ENCODE measurements around the gene ZNF276. TPM values are rescaled to one million over a fixed set of nuclear protein-coding genes. Genes with fewer than 3 reads are reported as not detected.

The ZNF276 gene
- polyA plus RNA-seq, 1 of the 3 experiments (the other 2 are of a cell fraction), result 24.9 TPM

DNA sequence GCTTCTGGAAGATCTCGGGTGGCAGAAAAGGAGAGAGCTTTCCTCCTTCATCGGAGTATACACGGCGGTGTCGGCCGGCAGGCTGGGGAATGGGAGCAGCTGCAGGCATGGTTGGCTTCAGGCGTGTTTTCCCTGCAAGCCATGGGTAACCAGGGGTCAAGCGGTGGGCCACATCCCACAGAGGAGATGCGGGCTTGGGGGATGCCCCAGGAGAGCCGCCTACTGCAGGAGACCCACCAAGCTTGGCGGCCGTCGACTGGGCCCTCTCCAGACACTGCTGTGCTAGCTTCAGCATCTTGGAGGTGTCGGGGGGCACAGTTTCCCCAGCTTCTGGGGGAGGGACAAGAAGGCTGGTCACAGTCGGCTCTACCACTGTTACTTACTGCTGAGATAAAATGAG, 4.8 kb upstream of the ZNF276 start (continued):
- TF ChIP-seq, protein P1, sequence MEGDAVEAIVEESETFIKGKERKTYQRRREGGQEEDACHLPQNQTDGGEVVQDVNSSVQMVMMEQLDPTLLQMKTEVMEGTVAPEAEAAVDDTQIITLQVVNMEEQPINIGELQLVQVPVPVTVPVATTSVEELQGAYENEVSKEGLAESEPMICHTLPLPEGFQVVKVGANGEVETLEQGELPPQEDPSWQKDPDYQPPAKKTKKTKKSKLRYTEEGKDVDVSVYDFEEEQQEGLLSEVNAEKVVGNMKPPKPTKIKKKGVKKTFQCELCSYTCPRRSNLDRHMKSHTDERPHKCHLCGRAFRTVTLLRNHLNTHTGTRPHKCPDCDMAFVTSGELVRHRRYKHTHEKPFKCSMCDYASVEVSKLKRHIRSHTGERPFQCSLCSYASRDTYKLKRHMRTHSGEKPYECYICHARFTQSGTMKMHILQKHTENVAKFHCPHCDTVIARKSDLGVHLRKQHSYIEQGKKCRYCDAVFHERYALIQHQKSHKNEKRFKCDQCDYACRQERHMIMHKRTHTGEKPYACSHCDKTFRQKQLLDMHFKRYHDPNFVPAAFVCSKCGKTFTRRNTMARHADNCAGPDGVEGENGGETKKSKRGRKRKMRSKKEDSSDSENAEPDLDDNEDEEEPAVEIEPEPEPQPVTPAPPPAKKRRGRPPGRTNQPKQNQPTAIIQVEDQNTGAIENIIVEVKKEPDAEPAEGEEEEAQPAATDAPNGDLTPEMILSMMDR (IDR thresholded peaks at IDR 0.05), result no peak

GRCh38 chr16:89716916-89717687, 4.2 kb upstream of the ZNF276 start:
- WGBS (ENCODE audit: low lambda C conversion rate), result 92% methylated on average over 27 of the region's 29 CpGs
- no peak overlapping the region for H3K9ac ChIP-seq
- no peaks in the 10 kb centered on the region for H3K27me3 ChIP-seq (ENCODE audit: insufficient read depth)
- no peak overlapping the region for H3K4me3 ChIP-seq (ENCODE audit: low read depth in 2 of 2, low read length in 1 of 2)
- peaks cover 7 to 14% of the 10 kb centered on the region in 2 experiments; a peak in 3 of 4 replicates for H3K4me1 ChIP-seq (ENCODE audit: control insufficient read depth in 1 of 2, insufficient read depth in 2 of 2, low read depth in 1 of 2, low read length in 1 of 2)
- TF ChIP-seq FOXJ3 (CRISPR knock-in tag; IDR thresholded peaks at IDR 0.05) (no peak), RAD21 (IDR thresholded peaks at IDR 0.05; ENCODE audit: low read length) (no peak), RCOR1 (IDR thresholded peaks at IDR 0.05; ENCODE audit: low read length) (no peak), ELF1 (IDR thresholded peaks at IDR 0.05) (no peak), REST (IDR thresholded peaks at IDR 0.05; ENCODE audit: low read depth, low read length) (no peak), GATA2 (CRISPR knock-in tag; IDR thresholded peaks at IDR 0.05) (no peak), POLR2AphosphoS5 (IDR thresholded peaks at IDR 0.05; ENCODE audit: low read depth, low read length) (no peak), MEF2A (IDR thresholded peaks at IDR 0.05; ENCODE audit: borderline replicate concordance, low read depth) (no peak), CHD2 (IDR thresholded peaks at IDR 0.05; ENCODE audit: low read length, partially characterized antibody) (no peak), USF2 (IDR thresholded peaks at IDR 0.05; ENCODE audit: borderline replicate concordance, low read depth, low read length) (no peak), SIN3A (IDR thresholded peaks at IDR 0.05; ENCODE audit: borderline replicate concordance, low read depth, low read length) (no peak), MXI1 (IDR thresholded peaks at IDR 0.05; ENCODE audit: low read depth, low read length) (no peak), RFX5 (IDR thresholded peaks at IDR 0.05; ENCODE audit: low read length) (no peak)
- TF ChIP-seq, protein P1 (IDR thresholded peaks at IDR 0.05), result no peak
- TF ChIP-seq, protein P2, sequence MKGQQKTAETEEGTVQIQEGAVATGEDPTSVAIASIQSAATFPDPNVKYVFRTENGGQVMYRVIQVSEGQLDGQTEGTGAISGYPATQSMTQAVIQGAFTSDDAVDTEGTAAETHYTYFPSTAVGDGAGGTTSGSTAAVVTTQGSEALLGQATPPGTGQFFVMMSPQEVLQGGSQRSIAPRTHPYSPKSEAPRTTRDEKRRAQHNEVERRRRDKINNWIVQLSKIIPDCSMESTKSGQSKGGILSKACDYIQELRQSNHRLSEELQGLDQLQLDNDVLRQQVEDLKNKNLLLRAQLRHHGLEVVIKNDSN (IDR thresholded peaks at IDR 0.05; ENCODE audit: borderline replicate concordance, low read depth), result no peak
- H3K4me2 ChIP-seq, result no peak overlapping the region
- H3K9me3 ChIP-seq, result no peaks in the 10 kb centered on the region
- no peaks in the 10 kb centered on the region for H3K9me2 ChIP-seq
- no peak for DNase-seq
- H2AFZ ChIP-seq (ENCODE audit: low read depth), result no peak overlapping the region
- ChIA-PET POLR2A (no interaction called here), CTCF (interaction anchor here (0.7 to 3.0 kb wide), 5 partner anchors 11 to 144 kb away, joined by 3 to 10 read pairs (median 6); partner anchors contain the start of gene SPATA2L)
- H3F3A ChIP-seq (replicated peaks; ENCODE audit: insufficient read depth), result peaks cover 25% of the 10 kb centered on the region
- peaks cover 35% of the 10 kb centered on the region for H3K79me2 ChIP-seq (ENCODE audit: insufficient read depth)
- no peak overlapping the region for H3K27ac ChIP-seq (ENCODE audit: low read depth in 2 of 2, low read length in 1 of 2)
- no peaks in the 10 kb centered on the region; the same call in 1 of the 2 replicates for H4K20me1 ChIP-seq (ENCODE audit: insufficient read depth)
- peaks cover 0 to 4% of the 10 kb centered on the region in 2 experiments for H3K36me3 ChIP-seq (replicated peaks in 1 of 2; ENCODE audit: control insufficient read depth in 1 of 2, insufficient read depth in 2 of 2, low read length in 1 of 2)

Data from SK-N-SH (cell line).